GM12872 (cell line): Measurements from ENCODE around the gene FBXL14.

Experiments
- CTCF ChIP-seq: IDR thresholded peaks from 3 replicates; pipeline ENCODE4 v1.5.1; 2011; ENCODE audit warnings: low read depth, mild to moderate bottlenecking, low read length, moderate library complexity; ENCODE audit not compliant: insufficient read depth

Gene FBXL14

DNA sequence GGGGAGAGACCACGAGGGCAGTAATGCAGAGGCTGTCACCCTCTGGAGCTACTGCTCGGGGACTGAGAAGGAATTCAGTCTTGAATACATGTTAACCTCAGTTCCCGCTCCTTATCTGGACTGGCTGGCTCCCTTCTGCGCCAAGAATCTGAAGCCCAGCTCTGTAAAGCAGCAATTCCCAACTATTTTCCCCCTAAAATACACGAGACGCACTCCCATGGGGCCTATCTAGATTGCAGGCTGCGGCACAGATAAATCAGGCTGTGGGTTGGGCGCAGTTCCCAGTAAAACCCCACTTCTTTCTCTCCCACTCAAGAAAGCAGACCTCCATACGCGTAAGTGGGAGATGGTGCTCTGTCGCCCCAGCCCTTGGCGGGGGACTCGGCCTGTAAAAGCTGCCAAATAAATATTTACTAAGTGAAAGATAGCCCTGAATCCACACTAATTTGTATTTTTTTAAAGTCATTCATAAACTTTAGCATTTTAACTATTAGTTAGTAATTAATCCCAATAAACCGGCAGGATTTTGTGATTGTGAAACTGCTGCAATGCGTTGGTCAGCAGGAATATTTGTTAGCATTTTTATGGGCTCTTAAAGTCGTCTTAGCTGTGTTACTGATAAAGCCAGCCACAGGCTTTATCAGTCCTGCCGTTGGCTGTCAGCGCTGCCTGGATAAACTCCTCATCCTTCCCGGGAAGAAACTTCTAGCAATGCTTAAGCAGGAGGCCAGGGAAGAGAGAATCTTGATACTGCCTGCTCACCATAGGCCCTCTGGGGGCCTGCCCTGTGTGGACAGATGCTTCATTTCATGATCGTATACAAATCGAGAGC, 17.8 kb downstream of the FBXL14 start:
- TF ChIP-seq CTCF = no peak

DNA sequence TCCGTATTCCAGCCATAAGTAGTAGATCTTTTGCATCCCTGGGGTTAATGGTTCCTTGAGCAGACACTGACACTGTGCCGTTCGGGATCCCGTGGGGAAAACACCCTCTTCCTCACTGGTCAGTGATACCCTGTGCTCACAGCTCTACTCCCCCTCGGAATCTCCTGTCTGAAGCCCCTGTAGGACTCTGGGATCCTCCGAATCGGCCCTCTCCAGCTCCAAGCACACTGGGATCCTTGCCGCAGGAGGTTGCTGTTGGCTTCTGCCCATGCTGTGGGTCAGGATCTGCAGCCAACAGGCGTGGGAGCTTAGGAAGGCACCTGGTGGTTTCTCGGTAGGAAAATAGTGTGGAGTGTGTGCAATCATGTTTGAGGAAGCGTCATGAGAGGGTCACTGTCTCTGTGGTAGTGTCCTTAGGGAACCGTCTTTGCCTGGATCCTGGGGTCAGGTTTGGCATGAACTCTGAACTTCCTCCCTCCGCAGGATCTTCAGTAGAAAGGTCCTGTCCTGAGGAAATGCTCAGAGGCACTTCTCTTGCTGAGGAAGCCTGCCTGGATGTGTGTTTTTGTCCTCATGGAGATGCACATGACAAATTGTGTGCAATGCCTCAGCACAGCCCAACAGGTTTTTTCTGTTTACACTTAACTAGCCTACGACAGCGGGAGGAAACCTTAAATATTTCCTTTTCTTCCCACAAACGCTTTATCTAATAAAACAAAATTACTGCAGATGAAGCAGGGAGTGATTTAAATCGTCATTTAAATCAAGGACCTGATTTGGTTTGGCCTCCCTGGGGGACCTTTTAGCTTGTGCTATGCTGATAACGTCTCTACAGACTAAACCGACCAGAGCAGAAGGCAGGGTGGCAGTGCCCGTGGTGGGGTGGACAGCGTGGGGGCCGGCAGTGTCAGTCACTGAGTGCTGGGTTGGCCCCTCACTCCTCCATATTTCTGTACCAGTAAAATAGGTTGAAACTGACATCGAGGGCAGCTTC, 18.7 kb downstream of the FBXL14 start:
- no peak for TF ChIP-seq CTCF

DNA sequence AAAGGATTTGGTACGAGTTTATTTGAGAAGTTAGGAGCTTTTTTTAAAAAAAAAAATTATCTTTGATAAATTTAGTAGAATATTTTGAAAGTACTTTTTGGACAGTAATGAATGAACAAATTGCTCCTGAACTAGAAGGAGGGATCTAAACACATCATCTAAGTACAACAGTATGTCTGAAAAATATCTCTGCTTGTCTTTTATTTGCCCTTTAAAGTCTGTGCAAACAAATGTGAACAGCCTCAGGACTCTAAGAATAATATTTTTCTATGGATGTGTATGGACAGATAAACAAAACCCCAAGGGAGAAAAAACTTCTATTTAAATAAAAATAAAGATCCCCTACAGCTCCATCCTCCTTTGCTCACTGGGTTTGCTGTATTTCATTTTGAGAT, 19.5 kb downstream of the FBXL14 start:
- no peak for TF ChIP-seq CTCF

DNA sequence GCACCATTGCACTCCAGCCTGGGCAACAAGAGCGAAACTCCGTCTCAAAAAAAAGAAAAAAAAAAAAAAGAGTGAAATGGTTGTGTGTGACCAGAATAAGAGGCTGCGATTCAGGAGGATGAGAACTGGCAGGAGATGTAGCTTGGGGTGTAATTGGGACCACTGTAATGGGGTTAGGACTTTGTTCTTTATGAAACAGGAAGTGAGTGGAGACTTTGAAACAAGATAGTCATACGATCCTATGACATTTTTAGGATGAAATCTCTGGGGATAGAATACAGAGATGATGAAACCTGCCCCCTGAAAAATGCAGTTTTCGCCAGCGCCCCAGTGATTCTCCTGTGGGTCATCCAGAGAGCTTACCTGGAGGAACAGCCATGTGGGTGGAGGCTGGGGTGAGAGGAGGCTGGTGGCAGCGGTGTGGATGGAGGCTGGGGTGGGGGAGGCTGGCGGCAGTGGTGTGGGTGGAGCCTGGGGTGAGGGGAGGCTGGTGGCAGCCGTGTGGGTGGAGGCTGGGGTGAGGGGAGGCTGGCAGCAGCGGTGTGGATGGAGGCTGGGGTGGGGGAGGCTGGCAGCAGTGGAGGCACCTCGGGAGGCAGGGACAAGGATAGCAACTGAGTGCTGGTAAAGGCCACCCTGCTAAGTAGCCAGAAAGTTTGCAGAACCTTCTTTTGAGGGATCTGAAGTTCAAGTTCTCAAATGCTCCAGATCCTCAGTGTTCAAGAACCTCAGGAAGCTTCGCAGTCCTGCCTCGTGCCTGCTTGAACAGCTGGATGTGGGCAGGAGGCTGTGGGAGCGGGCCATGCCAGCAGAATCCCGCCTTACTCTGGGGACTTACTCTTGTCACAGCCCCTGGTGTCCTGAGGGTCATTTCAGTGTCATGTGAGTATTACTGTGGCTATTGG, 20.2 kb downstream of the FBXL14 start:
- no peak for TF ChIP-seq CTCF

- no peak for TF ChIP-seq CTCF
Observed at GRCh38 chr12:1572731-1573130, 21.6 kb downstream of the FBXL14 start.

DNA sequence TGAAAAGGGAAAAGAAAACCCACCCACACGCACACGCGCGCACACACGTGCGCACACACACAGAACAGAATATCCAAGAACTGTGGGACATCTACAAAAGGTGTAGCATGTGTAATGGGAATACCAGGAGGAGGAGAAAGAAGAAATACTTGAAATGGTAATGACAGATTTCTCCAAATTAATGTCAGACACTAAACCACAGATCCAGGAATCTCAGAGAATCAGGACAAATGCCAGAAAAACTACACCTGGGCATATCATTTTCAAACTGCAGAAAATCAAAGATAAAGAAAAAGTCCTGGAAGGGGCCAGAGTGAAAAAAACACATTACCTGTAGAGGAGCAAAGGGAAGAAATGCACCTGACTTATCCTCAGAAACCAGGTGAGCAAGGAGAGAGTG, 26.5 kb downstream of the FBXL14 start:
- TF ChIP-seq CTCF = no peak
